Neural progenitor cell (in vitro differentiated cells): ENCODE results near the gene SLCO3A1.

ENCODE experiments used
- CTCF ChIP-seq: fragments of 200-600 bp; sonication (generic); IDR thresholded peaks from 2 replicates; pipeline ENCODE4 v1.5.1; 2017; ENCODE audit warnings: antibody characterized with exemption, mild to moderate bottlenecking
- EZH2 ChIP-seq: fragments of 200-600 bp; sonication (generic); IDR thresholded peaks from 2 replicates; pipeline ENCODE4 v1.6.1; 2017; ENCODE audit warnings: antibody characterized with exemption, mild to moderate bottlenecking, moderate library complexity

- TF ChIP-seq CTCF (no peak), EZH2 (no peak)
These were observed 26.9 kb downstream of the SLCO3A1 start for GRCh38 chr15:91880373-91880772.
